Activated T-helper 1 cell treated with anti-CD3 and anti-CD28 coated beads, Interleukin-12 subunit alpha, Interleukin-12 subunit beta, Interleukin-2, Interleukin-4 antibody, amounts not matched to agents 30 ng/mL and 10 ng/mL and 1 ng/mL, durations not matched to agents 14 hours and 24 hours and 36 hours (primary cell): ENCODE results near the gene RERE. TPM values are rescaled to one million over a fixed set of nuclear protein-coding genes. Genes with fewer than 3 reads are reported as not detected.

Experiments used
- DNase-seq: peaks from one replicate; pipeline ENCODE4 v3.0.0; 2021; ENCODE audit warnings: low spot score
- H3K27ac Mint-ChIP-seq: one replicate; pipeline ENCODE4 v1.8.0; 2021; ENCODE audit warnings: mild to moderate bottlenecking, mixed read lengths
- H3K27me3 Mint-ChIP-seq: one replicate; pipeline ENCODE4 v1.8.0; 2022; ENCODE audit warnings: mild to moderate bottlenecking, moderate library complexity, mixed read lengths; ENCODE audit not compliant: insufficient read depth
- H3K36me3 Mint-ChIP-seq: one replicate; pipeline ENCODE4 v1.8.0; 2021; ENCODE audit warnings: low read depth, mixed read lengths
- H3K4me1 Mint-ChIP-seq: one replicate; pipeline ENCODE4 v1.8.0; 2021; ENCODE audit warnings: low read depth, mixed read lengths
- H3K4me3 Mint-ChIP-seq: one replicate; pipeline ENCODE4 v1.8.0; 2021; ENCODE audit warnings: mild to moderate bottlenecking, moderate library complexity, mixed read lengths
- H3K9me3 Mint-ChIP-seq: one replicate; pipeline ENCODE4 v1.8.0; 2021; ENCODE audit warnings: mixed read lengths
- intact Hi-C: fragments of 100-400 bp; cut with micrococcal nuclease; formaldehyde crosslinking; loops from one replicate; pipeline ENCODE4 v1.15.1; 2024
- total RNA-seq: library from RNA; stranded (reverse); gene quantifications from 2 replicates; pipeline ENCODE4 v1.2.3, GENCODE V29; 2022

RERE gene
- total RNA-seq, 1 donor from 2014 or later: 82.0 TPM

GRCh38 chr1:8578936-8579335 lies 238.5 kb downstream of the RERE start:
- no peak overlapping the region for H3K27ac Mint-ChIP-seq
- H3K4me1 Mint-ChIP-seq: no peaks in the 10 kb centered on the region
- H3K36me3 Mint-ChIP-seq: peaks cover 10% of the 10 kb centered on the region
- no peak for DNase-seq
- H3K9me3 Mint-ChIP-seq: no peaks in the 10 kb centered on the region
- no peak overlapping the region for H3K4me3 Mint-ChIP-seq
- no peaks in the 10 kb centered on the region for H3K27me3 Mint-ChIP-seq
- intact Hi-C loops: no loop called here

GRCh38 chr1:8578132-8578877 lies 239.1 kb downstream of the RERE start:
- Mint-ChIP-seq H3K4me1 (no peaks in the 10 kb centered on the region), H3K36me3 (peaks cover 10% of the 10 kb centered on the region), H3K27me3 (no peaks in the 10 kb centered on the region), H3K4me3 (no peak overlapping the region), H3K9me3 (no peaks in the 10 kb centered on the region), H3K27ac (no peak overlapping the region)
- intact Hi-C loops: no loop called here
- DNase-seq: no peak

GRCh38 chr1:8574985-8575384 lies 242.5 kb downstream of the RERE start:
- Mint-ChIP-seq H3K4me1 (peaks cover 12% of the 10 kb centered on the region), H3K27ac (no peak overlapping the region), H3K27me3 (no peaks in the 10 kb centered on the region), H3K36me3 (peaks cover 10% of the 10 kb centered on the region), H3K9me3 (no peaks in the 10 kb centered on the region), H3K4me3 (no peak overlapping the region)
- intact Hi-C loops: no loop called here
- DNase-seq: no peak

GRCh38 chr1:8572106-8572505 lies 245.3 kb downstream of the RERE start:
- Mint-ChIP-seq H3K36me3 (no peaks in the 10 kb centered on the region), H3K9me3 (no peaks in the 10 kb centered on the region), H3K4me3 (no peak overlapping the region), H3K27me3 (no peaks in the 10 kb centered on the region), H3K4me1 (peaks cover 20% of the 10 kb centered on the region), H3K27ac (no peak overlapping the region)
- intact Hi-C loops: no loop called here
- DNase-seq: no peak

- no peaks in the 10 kb centered on the region for H3K9me3 Mint-ChIP-seq
- no peak overlapping the region for H3K4me3 Mint-ChIP-seq
- H3K36me3 Mint-ChIP-seq: no peaks in the 10 kb centered on the region
- intact Hi-C loops: no loop called here
- H3K27ac Mint-ChIP-seq: no peak overlapping the region
- no peak for DNase-seq
- H3K4me1 Mint-ChIP-seq: peaks cover 23% of the 10 kb centered on the region
- no peaks in the 10 kb centered on the region for H3K27me3 Mint-ChIP-seq
These were observed 246.0 kb downstream of the RERE start for GRCh38 chr1:8571200-8571984.

GRCh38 chr1:8570465-8570864 lies 247.0 kb downstream of the RERE start:
- Mint-ChIP-seq H3K9me3 (no peaks in the 10 kb centered on the region), H3K27ac (no peak overlapping the region), H3K4me1 (peaks cover 29% of the 10 kb centered on the region), H3K36me3 (peaks cover 3% of the 10 kb centered on the region), H3K4me3 (no peak overlapping the region), H3K27me3 (no peaks in the 10 kb centered on the region)
- DNase-seq: no peak
- intact Hi-C loops: no loop called here

- intact Hi-C loops: no loop called here
- H3K4me3 Mint-ChIP-seq: no peak overlapping the region
- H3K4me1 Mint-ChIP-seq: peaks cover 29% of the 10 kb centered on the region
- H3K36me3 Mint-ChIP-seq: peaks cover 3% of the 10 kb centered on the region
- no peak for DNase-seq
- H3K9me3 Mint-ChIP-seq: no peaks in the 10 kb centered on the region
- H3K27ac Mint-ChIP-seq: no peak overlapping the region
- no peaks in the 10 kb centered on the region for H3K27me3 Mint-ChIP-seq
These were observed 248.2 kb downstream of the RERE start for GRCh38 chr1:8569242-8569641.

- Mint-ChIP-seq H3K4me3 (no peak overlapping the region), H3K27ac (no peak overlapping the region), H3K27me3 (no peaks in the 10 kb centered on the region), H3K9me3 (no peaks in the 10 kb centered on the region), H3K4me1 (peaks cover 29% of the 10 kb centered on the region), H3K36me3 (peaks cover 3% of the 10 kb centered on the region)
- no peak for DNase-seq
- intact Hi-C loops: no loop called here
These were observed 248.6 kb downstream of the RERE start for GRCh38 chr1:8568837-8569236.

GRCh38 chr1:8567146-8567545 lies 250.3 kb downstream of the RERE start:
- no peaks in the 10 kb centered on the region for H3K9me3 Mint-ChIP-seq
- H3K27ac Mint-ChIP-seq: no peak overlapping the region
- no peak overlapping the region for H3K4me3 Mint-ChIP-seq
- H3K4me1 Mint-ChIP-seq: peaks cover 42% of the 10 kb centered on the region
- DNase-seq: no peak
- H3K27me3 Mint-ChIP-seq: no peaks in the 10 kb centered on the region
- intact Hi-C loops: no loop called here
- peaks cover 3% of the 10 kb centered on the region for H3K36me3 Mint-ChIP-seq

- intact Hi-C loops: no loop called here
- H3K4me1 Mint-ChIP-seq: peaks cover 42% of the 10 kb centered on the region
- no peak overlapping the region for H3K4me3 Mint-ChIP-seq
These were observed 251.6 kb downstream of the RERE start for GRCh38 chr1:8565802-8566201.

GRCh38 chr1:8563944-8564537 lies 253.4 kb downstream of the RERE start:
- peaks cover 55% of the 10 kb centered on the region for H3K4me1 Mint-ChIP-seq
- H3K9me3 Mint-ChIP-seq: no peaks in the 10 kb centered on the region
- H3K4me3 Mint-ChIP-seq: no peak overlapping the region
- intact Hi-C loops: no loop called here
- DNase-seq: no peak
- no peaks in the 10 kb centered on the region for H3K27me3 Mint-ChIP-seq
- no peak overlapping the region for H3K27ac Mint-ChIP-seq
- peaks cover 3% of the 10 kb centered on the region for H3K36me3 Mint-ChIP-seq

More at GRCh38 chr1:8565802-8566201, 251.6 kb downstream of the RERE start:
- Mint-ChIP-seq H3K9me3 (no peaks in the 10 kb centered on the region), H3K27me3 (no peaks in the 10 kb centered on the region), H3K36me3 (peaks cover 3% of the 10 kb centered on the region), H3K27ac (no peak overlapping the region)
- no peak for DNase-seq

- Mint-ChIP-seq H3K36me3 (peaks cover 3% of the 10 kb centered on the region), H3K9me3 (no peaks in the 10 kb centered on the region), H3K27me3 (no peaks in the 10 kb centered on the region), H3K27ac (peak overlapping the region; percentile 4), H3K4me3 (no peak overlapping the region), H3K4me1 (peaks cover 55% of the 10 kb centered on the region)
- DNase-seq: no peak
- intact Hi-C loops: no loop called here
These were observed 254.3 kb downstream of the RERE start for GRCh38 chr1:8562881-8563865.
